K562 (cell line): ENCODE measurements around the gene ERBB4. TPM values are rescaled to one million over a fixed set of nuclear protein-coding genes. Genes with fewer than 3 reads are reported as not detected.

Source experiments
- ATAC-seq: fragments of 200-7000 bp; cut with Tn5 transposase; 3 replicates; pipeline ENCODE4 v1.9.1; 2020; ENCODE audit warnings: moderate library complexity
- BruUV-seq: library from RNA; stranded (reverse); fragments of 400-500 nt; replicated peaks from 2 replicates; lab custom pipeline; 2021; lab: Mats Ljungman, UMichigan
- CTCF ChIA-PET: fragments of 300-600 bp; formaldehyde crosslinking; extraction: SDS; loops from one replicate; lab custom pipeline; 2021; ENCODE audit warnings: low intra/inter-chr PET ratio; lab: Yijun Ruan, JAX
- POLR2A ChIA-PET: fragments of 300-600, 350-650 bp; sonication (Branson Sonifier 250); formaldehyde crosslinking; extraction: SDS; loops from one replicate; lab custom pipeline; 2021; ENCODE audit warnings: antibody characterized with exemption, inconsistent platforms; lab: Yijun Ruan, JAX
- DNase-seq, 4 experiments: peaks; one replicate each; pipeline versions ENCODE4 v3.0.0 to v3.0.0-alpha.2; 2011 to 2018; ENCODE audit warnings: low spot score in 3 of 4, mixed read lengths in 3 of 4; ENCODE audit errors: extremely low read depth in 1 of 4
- FAIRE-seq: peaks from 2 replicates; lab custom pipeline; 2011; peaks lifted over from hg19 to GRCh38; lab: Jason Lieb, UNC
- H2AFZ ChIP-seq: 2 replicates; pipeline ENCODE4 v1.6.0; 2011; ENCODE audit warnings: low read depth, low read length, control low read depth, inconsistent platforms
- H3K27ac ChIP-seq: fragments of 200-600 bp; 3 replicates; pipeline ENCODE4 v1.8.0; 2011; ENCODE audit warnings: low read depth, mild to moderate bottlenecking, control low read depth, inconsistent platforms, low read length, moderate library complexity, mixed read lengths; ENCODE audit errors: extremely low read depth
- H3K27me3 ChIP-seq, 2 experiments: fragments of 300-600 bp in 1 of 2; 2 replicates in 1 of 2; 3 replicates in 1 of 2; pipeline versions ENCODE4 v1.6.0 to v1.8.0; 2011; ENCODE audit warnings: inconsistent platforms in 2 of 2, low read length in 2 of 2, mild to moderate bottlenecking in 1 of 2, mixed read lengths in 1 of 2, moderate library complexity in 1 of 2; ENCODE audit not compliant: control insufficient read depth in 2 of 2, insufficient read depth in 2 of 2
- H3K36me3 ChIP-seq: fragments of 300-600 bp; 3 replicates; pipeline ENCODE4 v1.8.0; 2011; ENCODE audit warnings: mild to moderate bottlenecking, low read length, inconsistent platforms; ENCODE audit not compliant: control insufficient read depth, insufficient read depth
- H3K4me1 ChIP-seq, 2 experiments: fragments of 200-600 bp in 1 of 2; replicated peaks in 1 of 2; 2 replicates in 1 of 2; 3 replicates in 1 of 2; pipeline versions ENCODE4 v1.5.1 to v1.8.0; 2011; ENCODE audit warnings: inconsistent platforms in 2 of 2, low read length in 2 of 2, mild to moderate bottlenecking in 1 of 2, mixed read lengths in 1 of 2, moderate library complexity in 1 of 2; ENCODE audit not compliant: control insufficient read depth in 2 of 2, insufficient read depth in 2 of 2
- H3K4me2 ChIP-seq: 2 replicates; pipeline ENCODE4 v1.6.1; 2011; ENCODE audit warnings: low read length, control low read depth, inconsistent platforms, mixed read lengths; ENCODE audit not compliant: insufficient read depth
- H3K4me3 ChIP-seq: fragments of 200-600 bp; sonication (generic), shearing (Covaris generic); 2 replicates; pipeline ENCODE4 v1.5.1; 2016; ENCODE audit warnings: control low read depth, inconsistent platforms
- H3K79me2 ChIP-seq: fragments of 200-600 bp; 3 replicates; pipeline ENCODE4 v1.8.0; 2011; ENCODE audit warnings: low read length, inconsistent platforms; ENCODE audit not compliant: control insufficient read depth, insufficient read depth
- H3K9ac ChIP-seq, 2 experiments: 2 replicates each; pipeline versions ENCODE4 v1.6.0 to v1.6.1; 2011; ENCODE audit warnings: low read depth in 2 of 2, low read length in 2 of 2, control low read depth in 1 of 2, inconsistent platforms in 1 of 2, mild to moderate bottlenecking in 1 of 2, mixed read lengths in 1 of 2; ENCODE audit not compliant: insufficient read depth in 1 of 2
- H3K9me1 ChIP-seq: one replicate; pipeline ENCODE4 v1.6.0; 2011; ENCODE audit warnings: inconsistent platforms, mild to moderate bottlenecking, low read length, moderate library complexity; ENCODE audit not compliant: control insufficient read depth, insufficient read depth
- H3K9me3 ChIP-seq: replicated peaks from 2 replicates; pipeline ENCODE4 v1.5.1; 2011; ENCODE audit warnings: low read depth, low read length, inconsistent platforms; ENCODE audit not compliant: control insufficient read depth, insufficient read depth
- H4K20me1 ChIP-seq: replicated peaks from 2 replicates; pipeline ENCODE4 v1.6.1; 2011; ENCODE audit warnings: low read length, inconsistent platforms, mixed read lengths; ENCODE audit not compliant: control insufficient read depth, insufficient read depth
- AFF1 ChIP-seq, 2 experiments: fragments of 450-650 bp; IDR thresholded peaks; 2 replicates each; pipeline ENCODE4 v1.6.1; 2018; ENCODE audit warnings: mild to moderate bottlenecking in 2 of 2, low read depth in 1 of 2; ENCODE audit not compliant: partially characterized antibody in 2 of 2
- ASH1L ChIP-seq: fragments of 450-650 bp; IDR thresholded peaks from 2 replicates; pipeline ENCODE4 v1.6.1; 2018; ENCODE audit warnings: borderline replicate concordance, mild to moderate bottlenecking, low read depth; ENCODE audit not compliant: partially characterized antibody
- CREM ChIP-seq: IDR thresholded peaks from 2 replicates; pipeline ENCODE4 v1.6.1; 2014; ENCODE audit warnings: antibody characterized with exemption, low read depth
- FOXA3 ChIP-seq, 2 experiments: fragments of 450-650 bp in 1 of 2; sonication (generic) in 1 of 2; formaldehyde crosslinking; IDR thresholded peaks in 1 of 2; conservative IDR thresholded peaks in 1 of 2; 2 replicates each; pipeline versions ENCODE4 v1.4.0 to v1.8.0; 2020 to 2022; ENCODE audit warnings: mild to moderate bottlenecking in 2 of 2, missing genetic modification reagents in 1 of 2
- HDAC2 ChIP-seq: fragments of 450-650 bp; IDR thresholded peaks from 2 replicates; pipeline ENCODE4 v1.6.1; 2016; ENCODE audit warnings: mild to moderate bottlenecking
- MED1 ChIP-seq: sonication (generic); formaldehyde crosslinking; IDR thresholded peaks from 2 replicates; pipeline ENCODE4 v1.8.1; 2023; ENCODE audit warnings: missing genetic modification reagents, borderline replicate concordance
- NELFE ChIP-seq: IDR thresholded peaks from 2 replicates; pipeline ENCODE4 v1.6.1; 2011; ENCODE audit warnings: mild to moderate bottlenecking; ENCODE audit not compliant: insufficient read depth, insufficient read length
- NFATC3 ChIP-seq: fragments of 450-650 bp; IDR thresholded peaks from 2 replicates; pipeline ENCODE4 v1.6.1; 2017; ENCODE audit warnings: mild to moderate bottlenecking
- RAD51 ChIP-seq: fragments of 450-650 bp; IDR thresholded peaks from 2 replicates; pipeline ENCODE4 v1.7.1; 2016; ENCODE audit warnings: low read depth, mild to moderate bottlenecking, borderline replicate concordance
- SIX5 ChIP-seq, 2 experiments: IDR thresholded peaks; 2 replicates each; pipeline ENCODE4 v1.6.1; 2011; ENCODE audit warnings: low read length in 2 of 2, borderline replicate concordance in 1 of 2, low read depth in 1 of 2, mild to moderate bottlenecking in 1 of 2, moderate library complexity in 1 of 2; ENCODE audit not compliant: insufficient read depth in 1 of 2
- SMARCA4 ChIP-seq: fragments of 450-650 bp; IDR thresholded peaks from 2 replicates; pipeline ENCODE4 v1.6.1; 2016
- XRCC5 ChIP-seq: fragments of 200-400 bp; formaldehyde crosslinking; IDR thresholded peaks from 2 replicates; pipeline ENCODE4 v1.6.1; 2017; ENCODE audit warnings: low read depth, mild to moderate bottlenecking, low read length
- ZNF146 ChIP-seq: IDR thresholded peaks from one replicate; pipeline ENCODE4 v1.6.1; 2018; ENCODE audit warnings: missing compliant biosample characterization; ENCODE audit not compliant: unreplicated experiment
- ZNF76 ChIP-seq: fragments of 250-450 bp; sonication (Bioruptor Pico); IDR thresholded peaks from 2 replicates; pipeline ENCODE4 v1.4.0; 2020; ENCODE audit warnings: mild to moderate bottlenecking, moderate library complexity, borderline replicate concordance
- ZNF778 ChIP-seq: fragments of 450-650 bp; formaldehyde crosslinking; IDR thresholded peaks from 2 replicates; pipeline ENCODE4 v1.4.0; 2020; ENCODE audit warnings: mild to moderate bottlenecking, moderate library complexity
- WGBS: fragments of 100-300 bp; shearing (Covaris generic); methylation state at CpG from one replicate; pipeline ENCODE4 v1.1.6; 2016; ENCODE audit warnings: low coverage, mixed read lengths; ENCODE audit not compliant: insufficient coverage; ENCODE audit errors: missing lambda C conversion rate; 5-methylcytosine and 5-hydroxymethylcytosine counted together
- in situ Hi-C: fragments of 300-500 bp; cut with MboI; formaldehyde crosslinking; loops from 4 replicates; pipeline ENCODE4 v1.15.0; 2018; ENCODE audit warnings: inconsistent platforms, mixed read lengths
- intact Hi-C: fragments of 100-400 bp; cut with micrococcal nuclease; formaldehyde crosslinking; loops from 2 replicates; pipeline ENCODE4 v1.14.2; 2022
- polyA plus RNA-seq, 8 experiments: library from polyadenylated mRNA; depleted of rRNA in 4 of 8; stranded (reverse) in 5 of 8; unstranded in 3 of 8; fragments of >200 nt; fragmentation: Nextera tagmentation in 2 of 8; fragmentation: Illumina TruSeq in 1 of 8; extraction: Ambion mirVana in 2 of 8; extraction: Trizol in 1 of 8; gene quantifications; 2 replicates each; pipeline versions ENCODE4 v1.2.1 to v1.2.3, GENCODE V29; 2011 to 2014; ENCODE audit warnings: inconsistent platforms in 1 of 8, missing spikeins in 1 of 8
- total RNA-seq, 7 experiments: library from RNA; depleted of rRNA in 6 of 7; stranded (reverse); fragments of >200 nt in 6 of 7; fragmentation: Illumina TruSeq in 2 of 7; extraction: Trizol in 2 of 7; gene quantifications; 2 replicates each; pipeline versions ENCODE4 v1.2.1 to v1.2.3, GENCODE V29; 2011 to 2021; ENCODE audit warnings: low replicate concordance in 1 of 7
- TF ChIP-seq, protein P1 (sequence below): fragments of 450-650 bp; formaldehyde crosslinking; IDR thresholded peaks from 2 replicates; pipeline ENCODE4 v1.4.0; 2022; ENCODE audit warnings: mild to moderate bottlenecking, moderate library complexity

ERBB4 gene
- total and polyA plus RNA-seq, 9 of the 15 experiments (the other 6 are each of a cell fraction or from before 2014, with no cell fraction given) = not detected

GRCh38 chr2:212076456-212076855, 462.1 kb downstream of the ERBB4 start:
- no TSS peak for BruUV-seq
- no peaks in the 10 kb centered on the region for H3K27me3 ChIP-seq
- FAIRE-seq (no peak), ATAC-seq (no peak), DNase-seq (no peak)
- H3K9me3 ChIP-seq = no peaks in the 10 kb centered on the region
- no peaks in the 10 kb centered on the region for H4K20me1 ChIP-seq
- H3K9ac ChIP-seq = no peak overlapping the region
- H3K4me2 ChIP-seq = no peak overlapping the region
- in situ Hi-C loops = no loop called here
- WGBS = 3% methylated on average over 4 of the region's 4 CpGs
- intact Hi-C loops = no loop called here
- TF ChIP-seq ASH1L = no peak
- TF ChIP-seq NELFE = no peak
- TF ChIP-seq RAD51 = no peak
- TF ChIP-seq ZNF76 (CRISPR knock-in tag) = no peak
- TF ChIP-seq AFF1 (IDR thresholded peaks at IDR 0.05; ENCODE audit: low read depth in 1 of 2, partially characterized antibody in 2 of 2) = no peak
- no peak for TF ChIP-seq NFATC3
- TF ChIP-seq SIX5 (IDR thresholded peaks at IDR 0.05; ENCODE audit: borderline replicate concordance in 1 of 2, insufficient read depth in 1 of 2, low read depth in 1 of 2, low read length in 2 of 2) = no peak
- TF ChIP-seq XRCC5 = no peak
- no peak for TF ChIP-seq ZNF146
- no peak for TF ChIP-seq ZNF778 (CRISPR knock-in tag)
- TF ChIP-seq HDAC2 = no peak
- no peak for TF ChIP-seq MED1 (CRISPR knock-in tag)
- TF ChIP-seq, protein P1, sequence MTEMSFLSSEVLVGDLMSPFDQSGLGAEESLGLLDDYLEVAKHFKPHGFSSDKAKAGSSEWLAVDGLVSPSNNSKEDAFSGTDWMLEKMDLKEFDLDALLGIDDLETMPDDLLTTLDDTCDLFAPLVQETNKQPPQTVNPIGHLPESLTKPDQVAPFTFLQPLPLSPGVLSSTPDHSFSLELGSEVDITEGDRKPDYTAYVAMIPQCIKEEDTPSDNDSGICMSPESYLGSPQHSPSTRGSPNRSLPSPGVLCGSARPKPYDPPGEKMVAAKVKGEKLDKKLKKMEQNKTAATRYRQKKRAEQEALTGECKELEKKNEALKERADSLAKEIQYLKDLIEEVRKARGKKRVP (CRISPR knock-in tag) = no peak
- no peak for TF ChIP-seq SMARCA4
- TF ChIP-seq FOXA3 (CRISPR knock-in tag; conservative IDR thresholded peaks at IDR 0.05 in 1 of 2, IDR thresholded peaks at IDR 0.05 in 1 of 2) = no peak
- no peak for TF ChIP-seq CREM
- H3K79me2 ChIP-seq = no peaks in the 10 kb centered on the region
- H3K4me1 ChIP-seq = no peaks in the 10 kb centered on the region
- ChIA-PET CTCF (no interaction called here), POLR2A (no interaction called here)
- H3K36me3 ChIP-seq = no peaks in the 10 kb centered on the region
- no peak overlapping the region for H2AFZ ChIP-seq
- H3K9me1 ChIP-seq = no peaks in the 10 kb centered on the region
- no peak overlapping the region for H3K27ac ChIP-seq
- H3K4me3 ChIP-seq = no peak overlapping the region
